Neural crest cell (in vitro differentiated cells): ENCODE measurements around the gene WDR33. TPM values are rescaled to one million over a fixed set of nuclear protein-coding genes. Genes with fewer than 3 reads are reported as not detected.

Source experiments
- DNase-seq: peaks from one replicate; pipeline ENCODE4 v3.0.0; 2021; ENCODE audit warnings: low read depth, mixed read lengths, low spot score
- H3K27ac Mint-ChIP-seq: one replicate; pipeline ENCODE4 v1.8.0; 2021; ENCODE audit warnings: mild to moderate bottlenecking, mixed read lengths; ENCODE audit not compliant: unreplicated experiment
- H3K27me3 Mint-ChIP-seq: 2 replicates; pipeline ENCODE4 v1.8.0; 2021; ENCODE audit warnings: low read depth, mild to moderate bottlenecking, mixed read lengths
- H3K36me3 Mint-ChIP-seq: 2 replicates; pipeline ENCODE4 v1.8.0; 2021; ENCODE audit warnings: low read depth, mild to moderate bottlenecking, mixed read lengths
- H3K4me1 Mint-ChIP-seq: 2 replicates; pipeline ENCODE4 v1.8.0; 2021; ENCODE audit warnings: mixed read lengths
- H3K4me3 Mint-ChIP-seq: one replicate; pipeline ENCODE4 v1.8.0; 2021; ENCODE audit warnings: mild to moderate bottlenecking, mixed read lengths
- H3K9me3 Mint-ChIP-seq: 2 replicates; pipeline ENCODE4 v1.8.0; 2021; ENCODE audit warnings: mixed read lengths
- CTCF ChIP-seq: fragments of 200-600 bp; sonication (generic); conservative IDR thresholded peaks from 2 replicates; pipeline ENCODE4 v1.5.0; 2021; ENCODE audit warnings: antibody characterized with exemption, mild to moderate bottlenecking
- total RNA-seq: library from RNA; stranded (reverse); gene quantifications from 2 replicates; pipeline ENCODE4 v1.2.1, GENCODE V29; 2021

WDR33 gene
- total RNA-seq, 1 donor from 2014 or later, result 72.4 TPM

GRCh38 chr2:127740665-127741288 lies 70.2 kb downstream of the WDR33 start:
- no peak for DNase-seq
- Mint-ChIP-seq H3K27me3 (no peaks in the 10 kb centered on the region), H3K36me3 (peaks cover 9% of the 10 kb centered on the region), H3K27ac (peak overlapping the region; percentile 88), H3K4me1 (peaks cover 9% of the 10 kb centered on the region), H3K9me3 (no peaks in the 10 kb centered on the region), H3K4me3 (no peak overlapping the region)
- TF ChIP-seq CTCF, result no peak

GRCh38 chr2:127739800-127740199 lies 71.2 kb downstream of the WDR33 start:
- no peak for TF ChIP-seq CTCF
- Mint-ChIP-seq H3K9me3 (no peaks in the 10 kb centered on the region), H3K36me3 (peaks cover 5% of the 10 kb centered on the region), H3K4me3 (no peak overlapping the region), H3K4me1 (peaks cover 9% of the 10 kb centered on the region), H3K27me3 (no peaks in the 10 kb centered on the region), H3K27ac (peak overlapping the region; percentile 32)
- DNase-seq, result no peak

GRCh38 chr2:127737892-127738291 lies 73.1 kb downstream of the WDR33 start:
- Mint-ChIP-seq H3K36me3 (peaks cover 3% of the 10 kb centered on the region), H3K27ac (peak overlapping the region; percentile 20), H3K9me3 (no peaks in the 10 kb centered on the region), H3K27me3 (no peaks in the 10 kb centered on the region), H3K4me3 (no peak overlapping the region), H3K4me1 (peaks cover 9% of the 10 kb centered on the region)
- DNase-seq, result no peak
- TF ChIP-seq CTCF, result no peak

GRCh38 chr2:127735537-127736399 lies 75.2 kb downstream of the WDR33 start:
- Mint-ChIP-seq H3K27ac (no peak overlapping the region), H3K4me3 (no peak overlapping the region), H3K9me3 (no peaks in the 10 kb centered on the region), H3K27me3 (no peaks in the 10 kb centered on the region), H3K36me3 (no peaks in the 10 kb centered on the region), H3K4me1 (peaks cover under 1% of the 10 kb centered on the region)
- TF ChIP-seq CTCF, result no peak
- DNase-seq, result no peak

- no peak overlapping the region for H3K27ac Mint-ChIP-seq
- H3K9me3 Mint-ChIP-seq, result no peaks in the 10 kb centered on the region
- H3K36me3 Mint-ChIP-seq, result no peaks in the 10 kb centered on the region
- no peaks in the 10 kb centered on the region for H3K27me3 Mint-ChIP-seq
- DNase-seq, result no peak
- no peak for TF ChIP-seq CTCF
- no peaks in the 10 kb centered on the region for H3K4me1 Mint-ChIP-seq
- H3K4me3 Mint-ChIP-seq, result no peak overlapping the region
Measured at GRCh38 chr2:127735044-127735443, 75.9 kb downstream of the WDR33 start.
